GM18951 (cell line): ENCODE results near the gene TAAR5.
"Not testable (repeated sequence)": the region's sequence is repeated elsewhere in the genome, so short reads cannot be mapped to it uniquely, and the experiment has no call there.

Source experiments
- POLR2A ChIP-seq: IDR thresholded peaks from 4 replicates; pipeline ENCODE4 v1.6.1; 2011; ENCODE audit warnings: mild to moderate bottlenecking; ENCODE audit not compliant: insufficient read length, insufficient read depth; ENCODE audit errors: extremely low read depth
- in situ Hi-C: fragments of 300-500 bp; cut with MboI; formaldehyde crosslinking; loops from one replicate; pipeline ENCODE4 v1.12.0; 2022; ENCODE audit warnings: low sequenced_read_pairs, mixed read lengths, inconsistent platforms; ENCODE audit not compliant: unreplicated experiment

TAAR5 gene

GRCh38 chr6:132589454-132589853 lies at the start of gene TAAR5:
Gene TAAR5, minus strand, starts transcription at chr6:132589741. Its CDS starts 55 bp downstream, at chr6:132589686.
- TF ChIP-seq POLR2A = no peak
- in situ Hi-C loops = no loop called here

- in situ Hi-C loops = not testable (repeated sequence)
These were observed 47.6 kb upstream of the TAAR5 start for GRCh38 chr6:132637135-132637534.

GRCh38 chr6:132635906-132636305 lies 46.4 kb upstream of the TAAR5 start:
- in situ Hi-C loops = not testable (repeated sequence)

GRCh38 chr6:132635288-132635687 lies 45.7 kb upstream of the TAAR5 start:
- in situ Hi-C loops = not testable (repeated sequence)

- in situ Hi-C loops = no loop called here
These were observed 45.3 kb upstream of the TAAR5 start for GRCh38 chr6:132634796-132635195.

GRCh38 chr6:132633362-132633761 lies 43.8 kb upstream of the TAAR5 start:
- no peak for TF ChIP-seq POLR2A
- in situ Hi-C loops = no loop called here

More at GRCh38 chr6:132634796-132635195, 45.3 kb upstream of the TAAR5 start:
- TF ChIP-seq POLR2A = no peak

- in situ Hi-C loops = no loop called here
- TF ChIP-seq POLR2A = no peak
These were observed 34.6 kb upstream of the TAAR5 start, which contains the start of gene TAAR2 for GRCh38 chr6:132624175-132624574. Gene TAAR2, minus strand, starts transcription at chr6:132624275. Its CDS starts 0 bp downstream, at chr6:132624275.

GRCh38 chr6:132623106-132623845 lies 33.7 kb upstream of the TAAR5 start:
- no peak for TF ChIP-seq POLR2A
- in situ Hi-C loops = no loop called here

GRCh38 chr6:132616677-132617076 lies 27.1 kb upstream of the TAAR5 start:
- TF ChIP-seq POLR2A = no peak

GRCh38 chr6:132614554-132614953 lies 25.0 kb upstream of the TAAR5 start:
- TF ChIP-seq POLR2A = no peak
- in situ Hi-C loops = no loop called here

More at GRCh38 chr6:132616677-132617076, 27.1 kb upstream of the TAAR5 start:
- in situ Hi-C loops = no loop called here

GRCh38 chr6:132612449-132613108 lies 23.0 kb upstream of the TAAR5 start:
- in situ Hi-C loops = no loop called here
- no peak for TF ChIP-seq POLR2A

GRCh38 chr6:132611616-132612015 lies 22.1 kb upstream of the TAAR5 start:
- no peak for TF ChIP-seq POLR2A
- in situ Hi-C loops = no loop called here

- no peak for TF ChIP-seq POLR2A
- in situ Hi-C loops = no loop called here
These were observed 18.1 kb upstream of the TAAR5 start for GRCh38 chr6:132607544-132608233.
